MM.1S (cell line): ENCODE results near the gene CORO1C.
A peak's percentile ranks its signal among the peaks of the same experiment; 100 is the strongest.

ENCODE experiments used
- DNase-seq: peaks from one replicate; pipeline ENCODE4 v3.0.0-alpha.2; 2015
- H2AFZ ChIP-seq: fragments of 300-600 bp; sonication (generic); 2 replicates; pipeline ENCODE4 v1.6.0; 2016; ENCODE audit warnings: antibody characterized with exemption, low read length
- H3F3A ChIP-seq: fragments of 300-600 bp; sonication (generic); 2 replicates; pipeline ENCODE4 v1.6.1; 2016; ENCODE audit warnings: mild to moderate bottlenecking, antibody characterized with exemption, low read length, moderate library complexity, mixed read lengths; ENCODE audit not compliant: insufficient read depth
- H3K27ac ChIP-seq: fragments of 300-600 bp; sonication (generic); 2 replicates; pipeline ENCODE4 v1.5.1; 2016; ENCODE audit warnings: mild to moderate bottlenecking, low read length
- H3K27me3 ChIP-seq: fragments of 300-600 bp; sonication (generic); replicated peaks from 2 replicates; pipeline ENCODE4 v1.6.0; 2016; ENCODE audit warnings: low read length; ENCODE audit not compliant: insufficient read depth
- H3K36me3 ChIP-seq: fragments of 300-600 bp; sonication (generic); replicated peaks from 2 replicates; pipeline ENCODE4 v1.6.1; 2016; ENCODE audit warnings: mild to moderate bottlenecking, low read length, mixed read lengths; ENCODE audit not compliant: insufficient read depth
- H3K4me1 ChIP-seq: fragments of 300-600 bp; sonication (generic); 2 replicates; pipeline ENCODE4 v1.6.1; 2016; ENCODE audit warnings: low read length, mixed read lengths
- H3K4me2 ChIP-seq: fragments of 300-600 bp; sonication (generic); 2 replicates; pipeline ENCODE4 v1.6.0; 2016; ENCODE audit warnings: low read depth, low read length
- H3K4me3 ChIP-seq: fragments of 300-600 bp; sonication (generic); 2 replicates; pipeline ENCODE4 v1.5.1; 2016; ENCODE audit warnings: low read length, mixed read lengths
- H3K79me2 ChIP-seq: fragments of 300-600 bp; sonication (generic); 2 replicates; pipeline ENCODE4 v1.6.1; 2016; ENCODE audit warnings: mixed run types, low read length, mixed read lengths
- H3K9ac ChIP-seq: fragments of 300-600 bp; sonication (generic); 2 replicates; pipeline ENCODE4 v1.6.1; 2016; ENCODE audit warnings: low read length, mixed read lengths
- H3K9me2 ChIP-seq: fragments of 300-600 bp; sonication (generic); replicated peaks from 2 replicates; pipeline ENCODE4 v1.6.1; 2016; ENCODE audit warnings: mild to moderate bottlenecking, low read length, mixed read lengths; ENCODE audit not compliant: insufficient read depth
- H3K9me3 ChIP-seq: fragments of 300-600 bp; sonication (generic); replicated peaks from 2 replicates; pipeline ENCODE4 v1.6.1; 2016; ENCODE audit warnings: mild to moderate bottlenecking, low read length, mixed read lengths; ENCODE audit not compliant: insufficient read depth
- H4K20me1 ChIP-seq: fragments of 300-600 bp; sonication (generic); 2 replicates; pipeline ENCODE4 v1.6.1; 2016; ENCODE audit warnings: mild to moderate bottlenecking, low read length, moderate library complexity, mixed read lengths; ENCODE audit not compliant: insufficient read depth
- CTCF ChIP-seq: fragments of 300-600 bp; sonication (generic); IDR thresholded peaks from 2 replicates; pipeline ENCODE4 v1.5.1; 2016; ENCODE audit warnings: antibody characterized with exemption, low read length, mixed read lengths
- EZH2 ChIP-seq: fragments of 300-600 bp; sonication (generic); optimal IDR thresholded peaks from 2 replicates; pipeline ENCODE3; 2017; ENCODE audit warnings: low read depth, mild to moderate bottlenecking, antibody characterized with exemption, low read length, mixed read lengths
- EZH2phosphoT487 ChIP-seq: fragments of 300-600 bp; sonication (generic); IDR thresholded peaks from 2 replicates; pipeline ENCODE4 v1.6.1; 2018; ENCODE audit warnings: antibody characterized with exemption, low read length

Gene CORO1C

GRCh38 chr12:108686780-108687179 lies 44.5 kb downstream of the CORO1C start:
- Histone ChIP-seq H3K79me2 (peaks cover 95% of the 10 kb centered on the region), H3K4me1 (peaks cover 65% of the 10 kb centered on the region), H3K4me2 (no peak overlapping the region), H2AFZ (no peak overlapping the region), H3K27ac (no peak overlapping the region), H3K9me3 (no peaks in the 10 kb centered on the region), H3K36me3 (no peaks in the 10 kb centered on the region), H3K9ac (no peak overlapping the region), H3K4me3 (no peak overlapping the region), H3K27me3 (no peaks in the 10 kb centered on the region), H3K9me2 (no peaks in the 10 kb centered on the region), H4K20me1 (no peaks in the 10 kb centered on the region), H3F3A (peaks cover 37% of the 10 kb centered on the region)
- TF ChIP-seq CTCF (no peak), EZH2phosphoT487 (no peak), EZH2 (no peak)
- no peak for DNase-seq

GRCh38 chr12:108685469-108686260 lies 45.7 kb downstream of the CORO1C start:
- Histone ChIP-seq H3K79me2 (peaks cover 99% of the 10 kb centered on the region), H3K4me3 (no peak overlapping the region), H3K27me3 (no peaks in the 10 kb centered on the region), H3K36me3 (no peaks in the 10 kb centered on the region; the same call in 1 of the 2 replicates), H3K9ac (no peak overlapping the region), H3K9me2 (no peaks in the 10 kb centered on the region), H3K4me1 (peaks cover 68% of the 10 kb centered on the region), H3K4me2 (peak overlapping the region; percentile 19; the same call in 1 of the 2 replicates), H4K20me1 (no peaks in the 10 kb centered on the region), H3F3A (peaks cover 33% of the 10 kb centered on the region), H3K27ac (peak overlapping the region; percentile 0; the same call in 1 of the 2 replicates), H3K9me3 (no peaks in the 10 kb centered on the region), H2AFZ (no peak overlapping the region)
- DNase-seq: no peak
- TF ChIP-seq EZH2phosphoT487: no peak
- no peak for TF ChIP-seq EZH2
- TF ChIP-seq CTCF: no peak

GRCh38 chr12:108683906-108684556 lies 47.3 kb downstream of the CORO1C start:
- H3K27ac ChIP-seq: no peak overlapping the region
- peaks cover 33% of the 10 kb centered on the region for H3F3A ChIP-seq
- H4K20me1 ChIP-seq: no peaks in the 10 kb centered on the region
- peak overlapping the region; percentile 18; the same call in 1 of the 2 replicates for H3K4me2 ChIP-seq
- no peak for DNase-seq
- no peaks in the 10 kb centered on the region for H3K9me2 ChIP-seq
- peaks cover 91% of the 10 kb centered on the region for H3K79me2 ChIP-seq
- no peaks in the 10 kb centered on the region for H3K27me3 ChIP-seq
- no peak overlapping the region for H3K9ac ChIP-seq
- no peaks in the 10 kb centered on the region; the same call in 1 of the 2 replicates for H3K36me3 ChIP-seq
- H2AFZ ChIP-seq: no peak overlapping the region
- no peak for TF ChIP-seq EZH2phosphoT487
- no peak for TF ChIP-seq CTCF
- no peak for TF ChIP-seq EZH2
- H3K4me3 ChIP-seq: no peak overlapping the region
- peaks cover 65% of the 10 kb centered on the region for H3K4me1 ChIP-seq
- H3K9me3 ChIP-seq: no peaks in the 10 kb centered on the region
